IMR-90 (cell line): ENCODE measurements around the gene MUC20. TPM values are rescaled to one million over a fixed set of nuclear protein-coding genes. Genes with fewer than 3 reads are reported as not detected.
"Not testable (repeated sequence)": the region's sequence is repeated elsewhere in the genome, so short reads cannot be mapped to it uniquely, and the experiment has no call there.

Source experiments
- ATAC-seq: fragments of 200-7000 bp; cut with Tn5 transposase; 2 replicates; pipeline ENCODE4 v1.9.1; 2020; ENCODE audit warnings: low read depth, mild to moderate bottlenecking, moderate library complexity
- BruUV-seq: library from RNA; stranded (reverse); fragments of 400-500 nt; replicated peaks from 2 replicates; lab custom pipeline; 2021; lab: Mats Ljungman, UMichigan
- CTCF ChIA-PET: fragments of 300-600 bp; formaldehyde crosslinking; extraction: SDS; loops from one replicate; lab custom pipeline; 2021; ENCODE audit warnings: antibody characterized with exemption; lab: Yijun Ruan, JAX
- POLR2A ChIA-PET: fragments of 300-600 bp; sonication (Branson Sonifier 250); formaldehyde crosslinking; loops from one replicate; lab custom pipeline; 2022; ENCODE audit warnings: antibody characterized with exemption; ENCODE audit not compliant: unreplicated experiment; lab: Charles Lee
- DNase-seq: peaks from one replicate; pipeline ENCODE4 v3.0.0; 2013
- H2AFZ ChIP-seq: replicated peaks from 2 replicates; pipeline ENCODE3; 2013; ENCODE audit warnings: low read length, mild to moderate bottlenecking; ENCODE audit not compliant: poor library complexity
- H2AK5ac ChIP-seq: 2 replicates; pipeline ENCODE4 v1.6.1; 2013; ENCODE audit warnings: low read depth, low read length, inconsistent platforms
- H2AK9ac ChIP-seq: replicated peaks from 2 replicates; pipeline ENCODE3; 2013; ENCODE audit warnings: mild to moderate bottlenecking, low read depth, low read length, moderate library complexity; ENCODE audit not compliant: poor library complexity
- H2BK120ac ChIP-seq: 2 replicates; pipeline ENCODE4 v1.6.1; 2013; ENCODE audit warnings: low read depth, low read length, inconsistent platforms
- H2BK15ac ChIP-seq: 3 replicates; pipeline ENCODE4 v1.6.1; 2013; ENCODE audit warnings: low read depth, low read length, inconsistent platforms
- H2BK20ac ChIP-seq: 2 replicates; pipeline ENCODE4 v1.6.1; 2013; ENCODE audit warnings: low read depth, mild to moderate bottlenecking, inconsistent platforms, low read length, moderate library complexity
- H2BK5ac ChIP-seq: 2 replicates; pipeline ENCODE4 v1.6.1; 2013; ENCODE audit warnings: mild to moderate bottlenecking, low read depth, low read length, inconsistent platforms; ENCODE audit not compliant: poor library complexity, severe bottlenecking
- H3K14ac ChIP-seq: replicated peaks from 2 replicates; pipeline ENCODE4 v1.6.1; 2013; ENCODE audit warnings: low read depth, low read length, inconsistent platforms
- H3K18ac ChIP-seq: 2 replicates; pipeline ENCODE4 v1.6.1; 2013; ENCODE audit warnings: low read depth, low read length, control low read depth
- H3K23ac ChIP-seq: 2 replicates; pipeline ENCODE4 v1.6.1; 2013; ENCODE audit warnings: low read depth, low read length, inconsistent platforms
- H3K27ac ChIP-seq: 2 replicates; pipeline ENCODE4 v1.5.1; 2013; ENCODE audit warnings: mild to moderate bottlenecking, control low read depth, low read length; ENCODE audit not compliant: insufficient read depth
- H3K27me3 ChIP-seq: 2 replicates; pipeline ENCODE4 v1.6.1; 2013; ENCODE audit warnings: low read length; ENCODE audit not compliant: control insufficient read depth, insufficient read depth
- H3K36me3 ChIP-seq: 2 replicates; pipeline ENCODE4 v1.6.1; 2013; ENCODE audit warnings: low read length, mixed read lengths; ENCODE audit not compliant: control insufficient read depth, insufficient read depth
- H3K4ac ChIP-seq: 2 replicates; pipeline ENCODE4 v1.6.1; 2013; ENCODE audit warnings: low read depth, low read length, inconsistent platforms
- H3K4me1 ChIP-seq: 2 replicates; pipeline ENCODE4 v1.6.1; 2013; ENCODE audit warnings: low read length, mixed read lengths; ENCODE audit not compliant: control insufficient read depth, insufficient read depth
- H3K4me2 ChIP-seq: 2 replicates; pipeline ENCODE4 v1.6.1; 2013; ENCODE audit warnings: low read depth, mild to moderate bottlenecking, control low read depth, low read length, moderate library complexity
- H3K4me3 ChIP-seq: 2 replicates; pipeline ENCODE4 v1.5.1; 2013; ENCODE audit warnings: low read depth, mild to moderate bottlenecking, control low read depth, low read length, moderate library complexity; ENCODE audit not compliant: insufficient read depth
- H3K56ac ChIP-seq: 2 replicates; pipeline ENCODE4 v1.6.1; 2013; ENCODE audit warnings: low read length, inconsistent platforms; ENCODE audit not compliant: insufficient read depth; ENCODE audit errors: extremely low read depth
- H3K79me1 ChIP-seq, 2 experiments: 2 replicates each; pipeline ENCODE4 v1.6.1; 2013; ENCODE audit warnings: low read length in 2 of 2, inconsistent platforms in 1 of 2, low read depth in 1 of 2
- H3K9ac ChIP-seq: 2 replicates; pipeline ENCODE4 v1.6.1; 2013; ENCODE audit warnings: low read depth, low read length, control low read depth
- H3K9me1 ChIP-seq: 2 replicates; pipeline ENCODE4 v1.6.1; 2013; ENCODE audit warnings: low read length, inconsistent platforms; ENCODE audit not compliant: insufficient read depth
- H3K9me3 ChIP-seq: 2 replicates; pipeline ENCODE4 v1.6.1; 2013; ENCODE audit warnings: low read length; ENCODE audit not compliant: control insufficient read depth, insufficient read depth
- H4K20me1 ChIP-seq: 2 replicates; pipeline ENCODE4 v1.6.1; 2013; ENCODE audit warnings: low read length, inconsistent platforms; ENCODE audit not compliant: insufficient read depth
- H4K5ac ChIP-seq: 2 replicates; pipeline ENCODE4 v1.6.1; 2013; ENCODE audit warnings: mild to moderate bottlenecking, low read depth, low read length, control low read depth
- H4K8ac ChIP-seq, 2 experiments: 2 replicates each; pipeline ENCODE4 v1.6.1; 2013; ENCODE audit warnings: low read depth in 2 of 2, low read length in 2 of 2, control low read depth in 1 of 2, inconsistent platforms in 1 of 2
- H4K91ac ChIP-seq: 2 replicates; pipeline ENCODE4 v1.6.1; 2013; ENCODE audit warnings: low read depth, low read length, inconsistent platforms; ENCODE audit not compliant: insufficient read depth
- WGBS, 2 experiments: methylation state at CpG; one replicate each; pipeline versions ENCODE4 v1.1.5 to v1.1.7; 2013; ENCODE audit warnings: missing lambda C conversion rate in 2 of 2; ENCODE audit not compliant: insufficient read length in 1 of 2; ENCODE audit errors: extremely low coverage in 2 of 2; 5-methylcytosine and 5-hydroxymethylcytosine counted together
- dilution Hi-C: fragments of 300-500 bp; cut with HindIII; formaldehyde crosslinking; loops from one replicate; pipeline ENCODE4 v1.14.3; 2018; ENCODE audit warnings: low sequenced_read_pairs; ENCODE audit not compliant: unreplicated experiment
- in situ Hi-C: fragments of 300-500 bp; cut with MboI; formaldehyde crosslinking; loops from 3 replicates; pipeline ENCODE4 v1.14.3; 2019; ENCODE audit warnings: low sequenced_read_pairs, inconsistent platforms, mixed read lengths
- intact Hi-C: fragments of 100-400 bp; cut with micrococcal nuclease; formaldehyde crosslinking; loops from 2 replicates; pipeline ENCODE4 v1.10.0; 2022
- polyA plus RNA-seq, 3 experiments: library from polyadenylated mRNA; depleted of rRNA; stranded (reverse); fragments of >200 nt; gene quantifications; 2 replicates each; pipeline ENCODE4 v1.2.3, GENCODE V29; 2012; ENCODE audit warnings: low replicate concordance in 1 of 3
- total RNA-seq: library from RNA; depleted of rRNA; stranded (reverse); fragments of >200 nt; gene quantifications from 2 replicates; pipeline ENCODE4 v1.2.3, GENCODE V29; 2012

The MUC20 gene
- total and polyA plus RNA-seq, 2 of the 4 experiments (the other 2 are of a cell fraction), result 0.12 TPM; not detected in 1

DNA sequence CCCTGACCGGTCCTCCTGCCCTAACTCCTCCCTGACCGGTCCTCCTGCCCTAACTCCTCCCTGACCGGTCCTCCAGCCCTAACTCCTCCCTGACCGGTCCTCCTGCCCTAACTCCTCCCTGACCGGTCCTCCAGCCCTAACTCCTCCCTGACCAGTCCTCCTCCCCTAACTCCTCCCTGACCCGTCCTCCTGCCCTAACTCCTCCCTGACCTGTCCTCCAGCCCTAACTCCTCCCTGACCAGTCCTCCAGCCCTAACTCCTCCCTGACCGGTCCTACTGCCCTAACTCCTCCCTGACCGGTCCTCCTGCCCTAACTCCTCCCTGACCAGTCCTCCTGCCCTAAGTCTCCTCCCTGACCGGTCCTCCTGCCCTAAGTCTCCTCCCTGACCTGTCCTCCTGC lies 7.6 kb upstream of the MUC20 start:
- in situ Hi-C loops, H4K20me1 ChIP-seq, H3K9me3 ChIP-seq, H3K27ac ChIP-seq, H3K4me2 ChIP-seq, H3K14ac ChIP-seq, H2AK5ac ChIP-seq, H2BK5ac ChIP-seq, intact Hi-C loops, H2BK20ac ChIP-seq, H3K4me1 ChIP-seq, H3K36me3 ChIP-seq, H2AFZ ChIP-seq, dilution Hi-C loops, CTCF ChIA-PET, H3K4ac ChIP-seq, H4K5ac ChIP-seq, H3K9me1 ChIP-seq, POLR2A ChIA-PET, ATAC-seq, H3K56ac ChIP-seq, H3K23ac ChIP-seq, H3K18ac ChIP-seq, BruUV-seq, H2BK15ac ChIP-seq, H3K9ac ChIP-seq, DNase-seq, H4K91ac ChIP-seq, H4K8ac ChIP-seq, H2AK9ac ChIP-seq, H2BK120ac ChIP-seq, H3K4me3 ChIP-seq, H3K79me1 ChIP-seq: not testable (repeated sequence)
- WGBS, 2 experiments, result 50% methylated on average over 2 of the region's 9 CpGs; no CpG with 5 or more reads in 1 of the 2 experiments
- H3K27me3 ChIP-seq, result peaks cover 13% of the 10 kb centered on the region
